ENCODE data around the gene DEPDC5.

Gene DEPDC5

GRCh38 chr22:31841078-31841827, 87.4 kb downstream of the DEPDC5 start:
- no peak overlapping the region for H3K4me3 ChIP-seq (ENCODE audit: low read depth, low read length)
- no peak for TF ChIP-seq CTCF (IDR thresholded peaks at IDR 0.05; ENCODE audit: low read depth, low read length)

- no peak overlapping the region for H3K4me3 ChIP-seq (ENCODE audit: low read depth, low read length)
- TF ChIP-seq CTCF (IDR thresholded peaks at IDR 0.05; ENCODE audit: low read depth, low read length), result no peak
Observed at GRCh38 chr22:31843526-31843925, 89.7 kb downstream of the DEPDC5 start.

- no peak overlapping the region for H3K4me3 ChIP-seq (ENCODE audit: low read depth, low read length)
- no peak for TF ChIP-seq CTCF (IDR thresholded peaks at IDR 0.05; ENCODE audit: low read depth, low read length)
Observed at GRCh38 chr22:31844941-31845340, 91.1 kb downstream of the DEPDC5 start.

- peak; percentile 36 for TF ChIP-seq CTCF (IDR thresholded peaks at IDR 0.05; ENCODE audit: low read depth, low read length)
Observed at GRCh38 chr22:31846161-31847115, 92.6 kb downstream of the DEPDC5 start.

GRCh38 chr22:31848411-31848810, 94.6 kb downstream of the DEPDC5 start:
- TF ChIP-seq CTCF (IDR thresholded peaks at IDR 0.05; ENCODE audit: low read depth, low read length), result no peak
- no peak overlapping the region for H3K4me3 ChIP-seq (ENCODE audit: low read depth, low read length)

More at GRCh38 chr22:31846161-31847115, 92.6 kb downstream of the DEPDC5 start:
- no peak overlapping the region for H3K4me3 ChIP-seq (ENCODE audit: low read depth, low read length)

GRCh38 chr22:31850135-31850534, 96.3 kb downstream of the DEPDC5 start:
- H3K4me3 ChIP-seq (ENCODE audit: low read depth, low read length), result no peak overlapping the region
- no peak for TF ChIP-seq CTCF (IDR thresholded peaks at IDR 0.05; ENCODE audit: low read depth, low read length)
